Body of pancreas (tissue), 4 donors: ENCODE data around the gene HOXB6. TPM values are rescaled to one million over a fixed set of nuclear protein-coding genes. Genes with fewer than 3 reads are reported as not detected.

Experiments
- ATAC-seq: fragments of 150-250 bp; one replicate; pipeline ENCODE4 v1.9.1; 2016
- DNase-seq, 4 donors: peaks; one replicate each; pipeline ENCODE4 v3.0.0-alpha.2; 2019
- H3K27ac ChIP-seq, 4 donors: fragments of 200-600 bp; sonication (generic); 1 replicate in 3 of 4; 2 replicates in 1 of 4; pipeline versions ENCODE4 v1.5.1 to v1.6.1; 2016 to 2019; ENCODE audit warnings: mild to moderate bottlenecking in 1 of 4, mixed read lengths in 1 of 4, moderate library complexity in 1 of 4
- H3K27me3 ChIP-seq, 2 donors: fragments of 200-600 bp; sonication (generic); one replicate each; pipeline ENCODE4 v1.6.0; 2016; ENCODE audit warnings: mild to moderate bottlenecking in 1 of 2
- H3K36me3 ChIP-seq, 2 donors: fragments of 200-600 bp; sonication (generic); replicated peaks in 1 of 2; 2 replicates each; pipeline ENCODE4 v1.5.1; 2016; ENCODE audit warnings: low read depth in 2 of 2; ENCODE audit not compliant: insufficient read depth in 1 of 2
- H3K4me1 ChIP-seq: fragments of 200-600 bp; sonication (generic); one replicate; pipeline ENCODE4 v1.6.0; 2016
- H3K4me3 ChIP-seq, 2 donors: fragments of 200-600 bp; sonication (generic); 1 replicate in 1 of 2; 2 replicates in 1 of 2; pipeline ENCODE4 v1.5.1; 2016 to 2019
- H3K9me3 ChIP-seq, 3 donors: fragments of 200-600 bp; sonication (generic); 1 replicate in 2 of 3; 2 replicates in 1 of 3; pipeline ENCODE4 v1.5.1; 2016
- CTCF ChIP-seq, 7 experiments: fragments of 450-650 bp in 4 of 7; fragments of 200-600 bp in 3 of 7; sonication (generic) in 3 of 7; IDR thresholded peaks; one replicate each; pipeline ENCODE4 v1.5.1; 2016 to 2019; ENCODE audit warnings: antibody characterized with exemption in 7 of 7
- POLR2A ChIP-seq, 3 donors: fragments of 450-650 bp; IDR thresholded peaks; one replicate each; pipeline ENCODE4 v1.6.1; 2016; ENCODE audit warnings: antibody characterized with exemption in 3 of 3, mild to moderate bottlenecking in 2 of 3
- WGBS, 2 donors: methylation state at CpG; one replicate each; pipeline ENCODE4 v1.1.5; 2017; 5-methylcytosine and 5-hydroxymethylcytosine counted together
- intact Hi-C: fragments of 100-400 bp; cut with DNase I; formaldehyde crosslinking; loops from one replicate; pipeline ENCODE4 v1.15.1; 2023
- total RNA-seq, 2 donors: library from RNA; depleted of rRNA; stranded (reverse); fragments of >200 nt; gene quantifications; one replicate each; pipeline ENCODE4 v1.1.0, GENCODE V29; 2016

The HOXB6 gene
- total RNA-seq, 2 donors from 2014 or later, result 2.1 to 2.6 TPM

DNA sequence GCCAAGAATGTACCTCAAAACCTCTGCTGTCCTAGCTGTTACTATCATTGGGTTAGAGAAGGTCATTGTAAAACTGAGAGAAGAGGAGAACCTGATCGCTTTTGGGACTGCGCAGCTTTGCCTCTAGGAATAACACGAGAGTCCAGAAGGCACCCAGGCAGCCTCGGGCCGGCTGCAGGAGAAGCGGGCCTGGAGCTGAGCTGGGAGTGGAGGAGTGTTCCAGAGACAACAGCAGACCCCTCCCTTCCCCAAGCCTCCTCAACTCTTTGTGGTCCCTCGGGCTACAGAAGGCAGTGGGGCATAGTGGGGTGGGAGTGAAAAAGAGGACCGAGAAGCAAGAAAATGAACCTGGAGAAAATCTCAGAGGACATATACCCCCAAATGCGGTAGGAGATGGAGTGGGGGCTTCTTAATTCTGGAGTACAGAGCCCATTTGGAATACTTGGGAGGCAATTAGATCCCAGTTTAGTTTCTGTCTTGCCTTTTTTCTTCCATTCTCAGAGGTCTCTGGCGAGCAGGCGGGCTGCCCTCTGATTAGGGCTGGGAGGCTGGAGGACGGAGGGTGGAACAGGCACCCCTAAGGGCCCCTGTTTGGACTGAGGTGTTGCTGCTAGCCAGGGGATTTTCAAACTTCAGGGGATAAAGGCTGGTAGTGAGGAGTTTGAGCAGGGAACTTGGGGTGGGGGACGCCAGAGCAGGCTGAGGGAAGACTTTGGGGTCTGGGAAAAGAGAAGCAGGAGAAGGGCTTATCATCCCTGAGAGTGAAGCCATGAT lies 46.5 kb downstream of the HOXB6 start:
- ATAC-seq (no peak), DNase-seq (no peak)
- WGBS, 2 donors, result 49 to 55% methylated on average over 13 of the region's 13 CpGs
- peak overlapping the region in 1 of 4 donors; percentile 16 for H3K27ac ChIP-seq
- TF ChIP-seq CTCF (IDR thresholded peaks at IDR 0.05) (no peak), POLR2A (IDR thresholded peaks at IDR 0.05) (no peak)
- peaks cover 22% of the 10 kb centered on the region for H3K4me1 ChIP-seq
- peaks cover 0 to 20% of the 10 kb centered on the region in 2 donors for H3K27me3 ChIP-seq
- intact Hi-C loops, result no loop called here
- no peak overlapping the region for H3K4me3 ChIP-seq
- H3K9me3 ChIP-seq, result no peaks in the 10 kb centered on the region
- no peaks in the 10 kb centered on the region for H3K36me3 ChIP-seq

- intact Hi-C loops, result no loop called here
- ATAC-seq, result no peak
- Histone ChIP-seq H3K4me1 (peaks cover 14% of the 10 kb centered on the region), H3K4me3 (no peak overlapping the region), H3K9me3 (no peaks in the 10 kb centered on the region), H3K27me3 (peaks cover 0 to 21% of the 10 kb centered on the region in 2 donors), H3K36me3 (no peaks in the 10 kb centered on the region), H3K27ac (peak overlapping the region in 1 of 4 donors; percentile 11)
- TF ChIP-seq POLR2A (IDR thresholded peaks at IDR 0.05) (no peak), CTCF (IDR thresholded peaks at IDR 0.05) (no peak)
- DNase-seq, result no peak
- 65 to 69% methylated on average over 7 of the region's 7 CpGs for WGBS, 2 donors
These were observed 48.0 kb downstream of the HOXB6 start for GRCh38 chr17:48556576-48557401.

DNA sequence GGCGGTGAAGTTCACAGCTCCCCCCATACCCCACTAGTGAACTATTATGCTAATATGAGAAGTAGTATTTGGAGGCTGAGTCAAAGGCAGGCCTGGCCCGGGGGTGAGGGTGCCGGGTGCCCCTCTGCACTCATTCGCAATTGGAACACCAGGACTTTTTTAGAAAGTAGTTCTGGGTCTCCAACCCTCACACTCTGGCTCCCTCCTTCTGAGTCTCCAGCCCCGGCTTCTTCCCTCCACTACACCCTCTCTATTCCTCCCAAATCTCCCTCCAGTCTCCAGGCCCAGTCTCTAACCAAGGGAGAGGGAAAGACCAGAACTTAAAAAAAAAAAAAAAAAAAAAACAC lies 48.6 kb downstream of the HOXB6 start:
- DNase-seq (no peak), ATAC-seq (no peak)
- TF ChIP-seq CTCF (IDR thresholded peaks at IDR 0.05) (no peak), POLR2A (IDR thresholded peaks at IDR 0.05) (no peak)
- Histone ChIP-seq H3K36me3 (no peaks in the 10 kb centered on the region), H3K9me3 (no peaks in the 10 kb centered on the region), H3K4me1 (peaks cover 19% of the 10 kb centered on the region), H3K27me3 (peaks cover 0 to 21% of the 10 kb centered on the region in 2 donors), H3K27ac (no peak overlapping the region), H3K4me3 (no peak overlapping the region)
- intact Hi-C loops, result no loop called here
- WGBS, 2 donors, result 72 to 82% methylated on average over 5 of the region's 5 CpGs

- 11 to 20% methylated on average over 22 to 32 of the region's 36 CpGs for WGBS, 2 donors
- H3K27ac ChIP-seq, result peak overlapping the region in 2 of 4 donors; percentile 41 to 55
- peak; percentile 24 for ATAC-seq
- peaks cover 0 to 25% of the 10 kb centered on the region in 2 donors for H3K27me3 ChIP-seq
- TF ChIP-seq CTCF (IDR thresholded peaks at IDR 0.05) (peak in 1 of 7 experiments; percentile 23), POLR2A (IDR thresholded peaks at IDR 0.05) (no peak)
- no peak overlapping the region for H3K4me3 ChIP-seq
- H3K4me1 ChIP-seq, result peaks cover 26% of the 10 kb centered on the region
- H3K36me3 ChIP-seq, result no peaks in the 10 kb centered on the region
- intact Hi-C loops, result no loop called here
- no peaks in the 10 kb centered on the region for H3K9me3 ChIP-seq
- no peak for DNase-seq
These were observed 49.2 kb downstream of the HOXB6 start for GRCh38 chr17:48555258-48556228.
